ENCODE measurements around the gene DNAJB14. TPM values are rescaled to one million over a fixed set of nuclear protein-coding genes. Genes with fewer than 3 reads are reported as not detected.

Gene DNAJB14
- total and polyA plus RNA-seq, 2 donors (not counting 3 experiments of a cell fraction or from before 2014, with no cell fraction given): 9.2 to 56.7 TPM

DNA sequence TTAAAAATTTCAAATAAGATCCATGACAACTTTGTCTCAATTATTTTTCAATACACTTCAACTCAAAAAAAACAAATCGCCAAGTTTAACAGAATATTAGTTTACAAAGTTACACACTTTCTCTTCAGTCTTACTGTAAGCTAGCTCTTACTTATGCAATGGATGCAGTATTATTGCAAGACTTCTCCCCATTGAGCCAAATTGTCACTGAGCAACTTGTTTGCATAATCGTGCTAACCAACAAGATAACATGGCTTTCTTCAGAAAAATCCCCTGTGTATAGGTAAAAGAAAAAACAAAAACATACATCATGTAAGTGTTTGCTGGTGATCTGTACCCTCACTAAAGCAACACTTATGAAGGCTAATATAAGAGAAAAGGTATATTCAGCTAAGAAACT lies 18.9 kb downstream of the DNAJB14 start:
- no peaks in the 10 kb centered on the region for H3K9me3 ChIP-seq (replicated peaks; ENCODE audit: control insufficient read depth, insufficient read depth, low read length)
- H3K36me3 ChIP-seq (ENCODE audit: control insufficient read depth in 2 of 2, extremely low read depth in 1 of 2, insufficient read depth in 2 of 2, low read length in 2 of 2): peaks cover 0 to 6% of the 10 kb centered on the region in 2 experiments
- no TSS peak for BruUV-seq (replicated peaks)
- intact Hi-C loops (cut with micrococcal nuclease) (no loop called here), dilution Hi-C loops (cut with MboI; ENCODE audit: extremely low pct_ligation_motif_present, low sequenced_read_pairs) (no loop called here)
- ChIA-PET POLR2A (no interaction called here), CTCF (no interaction called here)
- DNase-seq (ENCODE audit: low read depth, low spot score): no peak
- H3K4me2 ChIP-seq (ENCODE audit: insufficient read depth, low read length): no peak overlapping the region
- H3K27me3 ChIP-seq (ENCODE audit: control insufficient read depth in 2 of 2, insufficient read depth in 2 of 2, low read length in 2 of 2): no peaks in the 10 kb centered on the region
- H3K4me1 ChIP-seq (ENCODE audit: control insufficient read depth, extremely low read depth, insufficient read depth, low read length): no peaks in the 10 kb centered on the region
- H3K4me3 ChIP-seq (replicated peaks in 1 of 3; ENCODE audit: insufficient read depth in 1 of 3, low read depth in 1 of 3, low read length in 3 of 3): no peak overlapping the region
- TF ChIP-seq, protein P1, sequence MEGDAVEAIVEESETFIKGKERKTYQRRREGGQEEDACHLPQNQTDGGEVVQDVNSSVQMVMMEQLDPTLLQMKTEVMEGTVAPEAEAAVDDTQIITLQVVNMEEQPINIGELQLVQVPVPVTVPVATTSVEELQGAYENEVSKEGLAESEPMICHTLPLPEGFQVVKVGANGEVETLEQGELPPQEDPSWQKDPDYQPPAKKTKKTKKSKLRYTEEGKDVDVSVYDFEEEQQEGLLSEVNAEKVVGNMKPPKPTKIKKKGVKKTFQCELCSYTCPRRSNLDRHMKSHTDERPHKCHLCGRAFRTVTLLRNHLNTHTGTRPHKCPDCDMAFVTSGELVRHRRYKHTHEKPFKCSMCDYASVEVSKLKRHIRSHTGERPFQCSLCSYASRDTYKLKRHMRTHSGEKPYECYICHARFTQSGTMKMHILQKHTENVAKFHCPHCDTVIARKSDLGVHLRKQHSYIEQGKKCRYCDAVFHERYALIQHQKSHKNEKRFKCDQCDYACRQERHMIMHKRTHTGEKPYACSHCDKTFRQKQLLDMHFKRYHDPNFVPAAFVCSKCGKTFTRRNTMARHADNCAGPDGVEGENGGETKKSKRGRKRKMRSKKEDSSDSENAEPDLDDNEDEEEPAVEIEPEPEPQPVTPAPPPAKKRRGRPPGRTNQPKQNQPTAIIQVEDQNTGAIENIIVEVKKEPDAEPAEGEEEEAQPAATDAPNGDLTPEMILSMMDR (IDR thresholded peaks at IDR 0.05; ENCODE audit: extremely low read depth in 1 of 2, insufficient read depth in 1 of 2, low read depth in 1 of 2, low read length in 2 of 2): no peak
- TF ChIP-seq POLR2A (IDR thresholded peaks at IDR 0.05; ENCODE audit: low read depth, low read length) (no peak), JUN (IDR thresholded peaks at IDR 0.05; ENCODE audit: borderline replicate concordance, insufficient read depth, insufficient read length, low read depth) (no peak), EZH2 (IDR thresholded peaks at IDR 0.05; ENCODE audit: borderline replicate concordance, low read depth, low read length, severe bottlenecking) (no peak), POLR2AphosphoS5 (IDR thresholded peaks at IDR 0.05; ENCODE audit: insufficient read depth, low read depth, low read length) (no peak), FOS (IDR thresholded peaks at IDR 0.05; ENCODE audit: borderline replicate concordance, insufficient read depth, low read length) (no peak), MYC (IDR thresholded peaks at IDR 0.05; ENCODE audit: low read depth, low read length) (no peak), GATA2 (IDR thresholded peaks at IDR 0.05; ENCODE audit: insufficient read depth, insufficient read length, low read depth, low read length) (no peak)
- TF ChIP-seq, protein P2, sequence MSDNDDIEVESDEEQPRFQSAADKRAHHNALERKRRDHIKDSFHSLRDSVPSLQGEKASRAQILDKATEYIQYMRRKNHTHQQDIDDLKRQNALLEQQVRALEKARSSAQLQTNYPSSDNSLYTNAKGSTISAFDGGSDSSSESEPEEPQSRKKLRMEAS (IDR thresholded peaks at IDR 0.05; ENCODE audit: insufficient read depth, insufficient read length): no peak
- H3K27ac ChIP-seq (ENCODE audit: insufficient read depth, low read depth, low read length): no peak overlapping the region
- FAIRE-seq: no peak
- H4K20me1 ChIP-seq (replicated peaks; ENCODE audit: control insufficient read depth, extremely low read depth, insufficient read depth, low read length): peaks cover 4% of the 10 kb centered on the region
- no peaks in the 10 kb centered on the region for H3K9me1 ChIP-seq (replicated peaks; ENCODE audit: control insufficient read depth, extremely low read depth, insufficient read depth, low read length)
- H2AFZ ChIP-seq (ENCODE audit: low read depth, low read length): no peak overlapping the region
- peaks cover 48% of the 10 kb centered on the region for H3K79me2 ChIP-seq (ENCODE audit: control insufficient read depth, insufficient read depth, low read length)
- H3K9ac ChIP-seq (replicated peaks; ENCODE audit: extremely low read depth, insufficient read depth, low read length): no peak overlapping the region

Data from endothelial cell of umbilical vein (primary cell).